D721Med (cell line): ENCODE results near the gene HSPA4L.
A peak's percentile ranks its signal among the peaks of the same experiment; 100 is the strongest.

ENCODE experiments used
- DNase-seq: peaks from one replicate; pipeline ENCODE4 v3.0.0; 2011; ENCODE audit warnings: low spot score; ENCODE audit not compliant: insufficient read length
- FAIRE-seq: peaks from 2 replicates; lab custom pipeline; 2011; peaks lifted over from hg19 to GRCh38; lab: Jason Lieb, UNC
- TF ChIP-seq, protein P1 (sequence below): IDR thresholded peaks from 2 replicates; pipeline ENCODE4 v1.5.1; 2012; ENCODE audit warnings: mild to moderate bottlenecking, control low read depth; ENCODE audit not compliant: insufficient read depth; ENCODE audit errors: missing control alignments

The HSPA4L gene

DNA sequence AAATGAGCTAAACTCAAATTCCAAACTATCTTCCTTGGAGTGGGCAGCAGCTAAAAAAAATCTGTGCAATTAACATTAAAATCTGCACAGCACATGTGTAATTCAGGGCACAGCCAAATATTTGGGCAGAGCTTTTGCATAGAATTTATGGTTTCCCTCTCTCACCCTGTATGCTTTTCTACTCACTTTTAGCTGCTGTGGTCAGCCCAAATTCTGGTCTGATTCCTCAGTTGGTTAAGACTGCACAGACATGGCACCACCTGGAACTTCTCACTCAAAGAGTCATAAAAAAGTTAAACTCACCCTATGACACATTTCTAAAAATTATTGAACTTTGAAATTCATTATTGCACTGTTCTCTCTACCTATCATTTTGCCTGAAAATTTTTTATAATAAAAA lies 93.7 kb downstream of the HSPA4L start:
- TF ChIP-seq, protein P1, sequence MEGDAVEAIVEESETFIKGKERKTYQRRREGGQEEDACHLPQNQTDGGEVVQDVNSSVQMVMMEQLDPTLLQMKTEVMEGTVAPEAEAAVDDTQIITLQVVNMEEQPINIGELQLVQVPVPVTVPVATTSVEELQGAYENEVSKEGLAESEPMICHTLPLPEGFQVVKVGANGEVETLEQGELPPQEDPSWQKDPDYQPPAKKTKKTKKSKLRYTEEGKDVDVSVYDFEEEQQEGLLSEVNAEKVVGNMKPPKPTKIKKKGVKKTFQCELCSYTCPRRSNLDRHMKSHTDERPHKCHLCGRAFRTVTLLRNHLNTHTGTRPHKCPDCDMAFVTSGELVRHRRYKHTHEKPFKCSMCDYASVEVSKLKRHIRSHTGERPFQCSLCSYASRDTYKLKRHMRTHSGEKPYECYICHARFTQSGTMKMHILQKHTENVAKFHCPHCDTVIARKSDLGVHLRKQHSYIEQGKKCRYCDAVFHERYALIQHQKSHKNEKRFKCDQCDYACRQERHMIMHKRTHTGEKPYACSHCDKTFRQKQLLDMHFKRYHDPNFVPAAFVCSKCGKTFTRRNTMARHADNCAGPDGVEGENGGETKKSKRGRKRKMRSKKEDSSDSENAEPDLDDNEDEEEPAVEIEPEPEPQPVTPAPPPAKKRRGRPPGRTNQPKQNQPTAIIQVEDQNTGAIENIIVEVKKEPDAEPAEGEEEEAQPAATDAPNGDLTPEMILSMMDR = no peak
- FAIRE-seq (no peak), DNase-seq (no peak)

DNA sequence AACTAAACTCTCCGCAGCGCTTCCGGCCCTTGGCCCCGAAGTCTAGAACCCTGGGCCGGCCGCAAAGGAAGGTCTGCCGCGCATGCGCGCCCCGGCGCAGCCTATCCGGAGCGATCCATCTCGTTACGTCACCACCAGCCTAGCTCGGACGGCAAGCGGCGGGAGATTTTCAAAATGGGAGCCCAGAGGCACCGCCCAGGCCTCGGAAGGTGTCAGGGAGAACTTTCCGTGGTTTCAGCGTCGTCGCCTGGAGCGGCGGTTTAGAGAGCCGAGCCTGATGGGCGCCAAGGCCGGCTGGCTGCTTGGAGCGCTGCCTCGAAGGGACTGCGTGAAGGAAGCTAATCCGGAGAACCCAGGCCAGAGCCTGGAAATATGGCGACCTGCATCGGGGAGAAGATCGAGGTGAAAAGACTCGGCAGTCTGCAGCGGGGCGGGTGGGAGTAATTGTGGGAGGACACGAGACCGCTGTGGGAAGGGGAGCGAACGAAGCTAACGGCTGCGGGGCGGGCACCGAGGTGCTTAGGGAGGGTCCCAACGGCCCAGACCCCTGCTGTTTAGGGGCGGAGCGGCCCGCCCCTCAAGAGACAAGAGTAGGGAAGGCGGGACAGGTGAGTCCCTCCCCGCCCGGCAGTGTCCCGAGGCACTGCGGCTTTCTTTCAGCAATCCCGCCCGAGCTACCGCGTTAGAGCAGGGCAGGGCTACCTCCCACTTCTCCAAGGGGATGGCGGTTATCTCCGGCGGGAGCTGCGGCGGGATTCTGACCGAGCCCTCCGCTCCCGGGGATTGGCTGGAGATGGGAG lies 98.8 kb downstream of the HSPA4L start, which contains the start of gene PLK4:
Gene PLK4, plus strand, starts transcription at position 131 of the 800 bp plus-strand sequence. Its CDS starts 242 bp downstream, at position 373.
- peak; percentile 79 for DNase-seq
- TF ChIP-seq, protein P1 = no peak
- no peak for FAIRE-seq

DNA sequence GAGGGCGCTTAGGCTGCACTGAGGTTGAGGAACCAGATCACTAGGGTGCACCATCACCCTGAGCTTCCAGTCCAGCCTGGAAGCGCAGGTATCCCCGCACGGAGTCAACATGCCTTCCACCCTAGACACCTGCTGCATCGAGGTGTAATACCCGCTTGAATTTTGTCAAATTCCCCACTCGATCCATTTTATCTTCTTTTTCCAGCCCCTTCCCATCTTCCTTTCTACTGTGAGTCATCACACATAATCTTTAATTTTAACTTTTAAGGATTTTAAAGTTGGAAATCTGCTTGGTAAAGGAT lies 99.4 kb downstream of the HSPA4L start:
- no peak for FAIRE-seq

DNA sequence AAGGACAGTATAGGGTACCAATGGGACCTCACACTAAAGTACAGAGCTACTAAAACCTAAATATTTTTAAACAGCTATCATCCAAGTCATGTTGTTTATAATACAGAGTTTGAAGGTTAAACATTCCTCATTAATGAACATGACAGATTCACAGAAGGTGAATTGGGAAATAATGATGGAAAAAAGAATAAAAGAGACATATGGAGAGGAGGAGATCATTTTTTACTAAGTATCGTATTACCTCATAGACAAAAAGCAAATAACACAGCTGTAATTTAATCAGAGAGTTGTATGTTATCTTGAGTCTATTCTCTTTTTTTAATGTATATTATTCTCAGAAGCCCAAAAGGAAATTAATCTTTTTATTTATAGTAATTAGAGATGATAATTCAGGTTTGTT lies 106.4 kb downstream of the HSPA4L start:
- TF ChIP-seq, protein P1 = no peak
- no peak for DNase-seq
- FAIRE-seq = peak; percentile 35

More for the DNA sequence above, 99.4 kb downstream of the HSPA4L start:
- peak; percentile 40 for DNase-seq
- TF ChIP-seq, protein P1 = peak; percentile 13

DNA sequence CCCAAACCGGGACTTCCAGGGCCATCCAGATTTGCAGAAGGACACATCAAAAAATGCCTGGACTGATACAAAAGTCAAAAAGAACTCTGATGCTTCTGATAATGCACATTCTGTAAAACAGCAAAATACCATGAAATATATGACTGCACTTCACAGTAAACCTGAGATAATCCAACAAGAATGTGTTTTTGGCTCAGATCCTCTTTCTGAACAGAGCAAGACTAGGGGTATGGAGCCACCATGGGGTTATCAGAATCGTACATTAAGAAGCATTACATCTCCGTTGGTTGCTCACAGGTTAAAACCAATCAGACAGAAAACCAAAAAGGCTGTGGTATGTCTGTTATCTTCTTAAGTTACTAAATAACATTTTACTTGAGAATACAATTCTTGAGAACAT lies 107.8 kb downstream of the HSPA4L start:
- TF ChIP-seq, protein P1 = no peak
- FAIRE-seq (no peak), DNase-seq (no peak)
